Embryonic facial prominence (tissue), 1 donor: Measurements from ENCODE around the gene SYNE2.
"Not testable (repeated sequence)": the region's sequence is repeated elsewhere in the genome, so short reads cannot be mapped to it uniquely, and the experiment has no call there.

ENCODE experiments used
- DNase-seq: peaks from one replicate; pipeline ENCODE4 v3.0.0-alpha.2; 2016; ENCODE audit errors: extremely low spot score

SYNE2 gene

DNA sequence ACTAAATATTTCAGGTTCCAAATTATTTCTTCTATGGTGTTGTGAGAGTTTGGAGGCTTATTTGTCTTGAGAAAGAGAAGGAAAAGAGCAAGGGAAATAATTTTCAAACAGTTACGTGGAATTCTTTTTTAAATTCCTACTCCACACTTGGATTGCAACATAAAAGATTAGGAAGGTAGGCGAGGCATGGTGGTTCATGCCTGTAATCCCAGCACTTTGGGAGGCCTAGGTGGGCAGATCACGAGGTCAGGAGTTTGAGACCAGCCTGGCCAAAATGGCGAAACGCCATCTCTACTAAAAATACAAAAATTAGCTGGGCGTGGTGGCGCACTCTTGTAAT, 265.6 kb downstream of the SYNE2 start:
- DNase-seq, result not testable (repeated sequence)

GRCh38 chr14:64118892-64119291, 266.1 kb downstream of the SYNE2 start:
- DNase-seq, result no peak

- no peak for DNase-seq
Observed at GRCh38 chr14:64119500-64119899, 266.7 kb downstream of the SYNE2 start.

- no peak for DNase-seq
Observed at GRCh38 chr14:64119980-64120379, 267.2 kb downstream of the SYNE2 start.

- no peak for DNase-seq
Observed at GRCh38 chr14:64123241-64123822, 270.5 kb downstream of the SYNE2 start.

DNA sequence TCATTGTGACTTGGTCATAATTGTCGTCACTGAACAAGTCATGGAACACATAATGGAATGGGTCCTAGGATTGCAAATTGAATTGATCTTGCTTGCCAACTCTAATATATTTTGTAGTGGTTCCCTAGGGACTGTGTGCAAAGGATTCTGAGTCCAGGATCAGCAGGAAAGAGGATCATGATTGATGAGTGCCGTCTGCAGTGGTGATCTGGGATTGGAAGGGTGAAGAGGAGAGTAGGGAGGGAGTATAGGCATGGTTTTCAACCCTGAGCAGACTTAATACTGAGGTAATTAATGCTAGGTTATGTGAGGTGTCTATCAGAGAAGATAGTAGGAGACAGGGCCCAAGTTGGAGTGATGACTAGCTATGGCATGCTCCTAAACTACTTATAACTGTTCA, 272.5 kb downstream of the SYNE2 start:
- no peak for DNase-seq

DNA sequence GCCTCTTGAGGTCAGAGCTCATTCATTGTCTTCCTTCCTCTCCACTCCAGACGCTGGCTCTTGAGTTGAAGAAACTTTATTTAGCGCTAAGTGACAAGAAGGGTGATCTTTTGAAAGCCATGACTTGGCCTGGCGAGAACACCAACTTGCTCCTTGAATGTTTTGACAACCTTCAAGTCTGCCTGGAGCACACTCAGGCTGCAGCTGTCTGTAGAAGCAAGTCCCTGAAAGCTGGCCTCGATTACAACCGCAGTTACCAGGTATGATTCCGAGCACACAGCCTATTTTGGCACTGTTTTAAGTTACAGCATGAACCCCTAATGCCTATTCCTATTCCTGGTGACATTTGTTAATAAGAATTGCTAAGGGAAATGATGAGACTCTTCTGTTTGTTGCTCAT, 273.7 kb downstream of the SYNE2 start:
- DNase-seq, result no peak

GRCh38 chr14:64137657-64138290, 285.0 kb downstream of the SYNE2 start:
- DNase-seq, result no peak

DNA sequence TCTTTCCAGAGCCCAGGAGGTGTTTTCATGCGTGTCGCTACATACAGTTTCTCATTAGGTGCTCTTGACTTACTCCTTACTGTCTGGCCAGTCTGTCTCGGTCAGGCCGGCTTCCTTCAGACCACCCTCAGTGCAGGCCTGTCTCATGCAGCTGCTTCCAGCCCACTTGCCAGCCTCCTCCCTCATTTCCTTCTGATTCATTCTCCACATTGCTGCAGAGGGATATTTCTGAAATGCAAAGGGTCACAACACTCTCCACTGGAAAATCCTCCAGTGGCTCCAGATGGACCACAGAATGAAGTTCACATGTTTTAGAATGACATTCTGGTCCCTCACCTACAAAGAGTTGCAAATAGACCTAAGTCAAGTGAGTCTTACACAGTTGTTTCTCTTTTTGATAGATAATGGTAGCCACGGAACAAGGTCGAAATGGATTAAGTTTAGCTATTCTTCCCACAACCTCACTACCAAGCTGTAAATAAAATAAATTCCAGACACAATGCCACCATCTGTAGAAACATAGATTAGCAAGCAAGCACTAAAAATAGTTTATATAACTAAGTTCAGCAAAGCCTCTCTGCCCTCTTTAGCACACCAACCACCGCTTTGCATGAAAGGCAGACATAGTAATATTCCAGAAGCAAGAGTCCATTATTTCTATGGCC, 294.5 kb downstream of the SYNE2 start:
- no peak for DNase-seq

- DNase-seq, result no peak
Observed at GRCh38 chr14:64149921-64150320, 297.1 kb downstream of the SYNE2 start.

DNA sequence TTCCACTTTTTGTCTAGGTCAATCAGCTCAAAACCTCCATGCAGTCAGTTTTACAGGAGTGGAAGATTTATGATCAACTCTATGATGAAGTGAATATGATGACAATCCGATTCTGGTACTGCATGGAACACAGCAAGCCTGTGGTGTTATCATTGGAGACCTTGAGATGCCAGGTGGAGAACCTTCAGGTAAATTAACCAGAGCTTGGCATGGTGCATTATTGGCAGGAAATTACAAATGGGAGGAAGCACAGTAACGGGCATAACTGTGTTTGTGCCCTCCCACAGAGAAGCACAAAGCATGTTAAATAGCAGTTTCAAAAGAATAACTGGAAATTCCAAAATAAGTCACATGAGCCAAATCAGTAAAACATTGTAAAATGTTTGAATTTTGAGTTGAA, 305.8 kb downstream of the SYNE2 start:
- DNase-seq, result no peak

GRCh38 chr14:64159588-64159987, 306.8 kb downstream of the SYNE2 start:
- no peak for DNase-seq

DNA sequence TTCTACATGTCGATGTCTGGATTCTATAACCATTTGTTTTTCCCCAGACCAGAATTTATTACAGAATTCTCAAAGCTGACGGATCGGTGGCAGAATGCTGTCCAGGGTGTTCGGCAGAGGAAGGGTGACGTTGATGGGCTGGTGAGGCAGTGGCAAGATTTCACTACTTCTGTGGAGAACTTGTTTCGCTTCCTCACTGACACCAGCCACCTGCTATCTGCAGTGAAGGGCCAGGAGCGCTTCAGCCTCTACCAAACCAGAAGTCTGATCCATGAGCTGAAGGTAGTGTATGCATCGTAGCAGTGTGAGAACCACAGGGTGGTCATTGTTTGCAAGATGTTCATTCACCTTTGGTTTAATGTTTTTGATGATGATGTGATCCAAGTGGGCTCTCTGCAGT, 317.4 kb downstream of the SYNE2 start:
- DNase-seq, result no peak

GRCh38 chr14:64174922-64175782, 322.3 kb downstream of the SYNE2 start:
- DNase-seq, result no peak

GRCh38 chr14:64176330-64176729, 323.5 kb downstream of the SYNE2 start:
- no peak for DNase-seq

- no peak for DNase-seq
Observed at GRCh38 chr14:64178814-64179213, 326.0 kb downstream of the SYNE2 start.

- DNase-seq, result not testable (repeated sequence)
Observed at GRCh38 chr14:64182908-64183307, 330.1 kb downstream of the SYNE2 start.

GRCh38 chr14:64184103-64184729, 331.4 kb downstream of the SYNE2 start:
- no peak for DNase-seq

GRCh38 chr14:64185184-64185583, 332.4 kb downstream of the SYNE2 start:
- DNase-seq, result no peak

DNA sequence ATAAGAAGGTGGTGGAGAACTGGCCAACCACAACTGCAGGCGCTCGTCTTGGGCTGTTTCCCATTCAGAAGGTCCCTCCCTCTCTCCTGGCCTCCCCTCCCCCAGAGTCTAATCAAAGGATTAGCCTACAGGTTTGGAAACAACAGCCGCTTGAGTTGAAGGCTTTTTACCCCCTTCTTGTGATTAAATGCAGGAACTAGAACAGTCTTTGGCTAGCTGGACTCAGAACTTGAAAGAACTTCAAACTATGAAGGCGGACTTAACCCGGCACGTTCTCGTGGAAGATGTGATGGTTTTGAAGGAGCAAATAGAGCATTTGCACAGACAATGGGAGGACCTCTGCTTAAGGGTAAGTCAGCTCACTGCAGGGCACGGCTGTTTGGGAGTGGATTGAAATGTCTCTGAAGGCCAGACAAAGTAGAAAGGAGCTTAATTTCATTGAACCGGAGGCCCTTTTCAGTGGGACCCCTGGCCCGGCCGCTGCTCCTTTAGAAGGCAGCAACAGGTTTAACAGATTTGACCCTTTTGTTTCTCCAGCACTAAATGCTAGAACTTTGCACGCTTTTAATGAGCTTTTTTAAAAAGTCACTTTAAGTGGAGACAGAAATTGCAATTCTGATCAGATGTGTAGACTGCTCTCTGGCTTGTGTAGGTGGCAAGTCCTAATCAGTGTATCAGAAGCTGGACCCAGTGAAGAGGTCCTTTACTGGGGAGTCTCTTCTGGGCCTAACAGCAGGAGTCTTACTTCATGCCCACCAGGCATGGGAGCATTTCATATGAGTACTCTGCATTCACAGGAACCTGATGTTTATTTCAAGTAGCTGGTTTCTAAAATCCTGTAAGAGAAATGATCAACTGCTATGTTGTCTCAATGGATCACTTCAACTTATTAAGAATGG, 333.7 kb downstream of the SYNE2 start:
- DNase-seq, result no peak

- no peak for DNase-seq
Observed at GRCh38 chr14:64187331-64187730, 334.5 kb downstream of the SYNE2 start.
